PC-9 (cell line): ENCODE results near the gene PSMD2.
"Not testable (repeated sequence)": the region's sequence is repeated elsewhere in the genome, so short reads cannot be mapped to it uniquely, and the experiment has no call there.

ENCODE experiments used
- EZH2 ChIP-seq: fragments of 200-600 bp; sonication (generic); IDR thresholded peaks from 2 replicates; pipeline ENCODE4 v1.8.0; 2017; ENCODE audit warnings: antibody characterized with exemption, low read depth
- TF ChIP-seq, protein P1 (sequence below): fragments of 200-600 bp; sonication (generic); conservative IDR thresholded peaks from 2 replicates; pipeline ENCODE4 v1.6.1; 2017; ENCODE audit warnings: mixed run types, antibody characterized with exemption, mild to moderate bottlenecking, moderate library complexity

DNA sequence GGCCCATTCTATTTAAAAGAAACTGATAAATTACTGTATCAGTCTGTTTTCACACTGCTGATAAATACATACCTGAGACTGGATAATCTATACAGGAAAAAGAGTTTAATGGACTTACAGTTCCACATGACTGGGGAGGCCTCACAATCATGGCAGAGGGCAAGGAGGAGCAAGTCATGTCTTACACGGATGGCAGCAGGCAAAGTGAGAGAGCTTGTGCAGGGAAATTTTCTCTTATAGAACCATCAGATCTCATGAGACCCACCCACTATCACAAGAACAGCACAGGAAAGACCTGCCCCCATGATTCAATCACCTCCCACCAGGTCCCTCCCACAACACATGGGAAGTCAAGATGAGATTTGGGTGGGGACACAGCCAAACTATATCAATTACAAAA, 31.8 kb upstream of the PSMD2 start:
- TF ChIP-seq, protein P1, sequence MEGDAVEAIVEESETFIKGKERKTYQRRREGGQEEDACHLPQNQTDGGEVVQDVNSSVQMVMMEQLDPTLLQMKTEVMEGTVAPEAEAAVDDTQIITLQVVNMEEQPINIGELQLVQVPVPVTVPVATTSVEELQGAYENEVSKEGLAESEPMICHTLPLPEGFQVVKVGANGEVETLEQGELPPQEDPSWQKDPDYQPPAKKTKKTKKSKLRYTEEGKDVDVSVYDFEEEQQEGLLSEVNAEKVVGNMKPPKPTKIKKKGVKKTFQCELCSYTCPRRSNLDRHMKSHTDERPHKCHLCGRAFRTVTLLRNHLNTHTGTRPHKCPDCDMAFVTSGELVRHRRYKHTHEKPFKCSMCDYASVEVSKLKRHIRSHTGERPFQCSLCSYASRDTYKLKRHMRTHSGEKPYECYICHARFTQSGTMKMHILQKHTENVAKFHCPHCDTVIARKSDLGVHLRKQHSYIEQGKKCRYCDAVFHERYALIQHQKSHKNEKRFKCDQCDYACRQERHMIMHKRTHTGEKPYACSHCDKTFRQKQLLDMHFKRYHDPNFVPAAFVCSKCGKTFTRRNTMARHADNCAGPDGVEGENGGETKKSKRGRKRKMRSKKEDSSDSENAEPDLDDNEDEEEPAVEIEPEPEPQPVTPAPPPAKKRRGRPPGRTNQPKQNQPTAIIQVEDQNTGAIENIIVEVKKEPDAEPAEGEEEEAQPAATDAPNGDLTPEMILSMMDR: not testable (repeated sequence)
- TF ChIP-seq EZH2: not testable (repeated sequence)
